ENCODE results near the gene AUTS2. TPM values are rescaled to one million over a fixed set of nuclear protein-coding genes. Genes with fewer than 3 reads are reported as not detected.

The AUTS2 gene
- total RNA-seq, 3 donors from 2014 or later = 31.2 to 67.6 (median 36.5) TPM

GRCh38 chr7:70635633-70636032 is 1037.4 kb downstream of the AUTS2 start:
- ATAC-seq = no peak
- H3K36me3 ChIP-seq (ENCODE audit: low read depth) = no peaks in the 10 kb centered on the region
- H3K9me3 ChIP-seq = no peaks in the 10 kb centered on the region
- intact Hi-C loops (cut with DNase I, micrococcal nuclease) = no loop called here
- TF ChIP-seq CTCF (IDR thresholded peaks at IDR 0.05) = no peak
- no peak for DNase-seq
- no peak overlapping the region for H3K4me3 ChIP-seq
- peaks cover 2% of the 10 kb centered on the region for H3K4me1 ChIP-seq (ENCODE audit: low read depth)

GRCh38 chr7:70636169-70636568 is 1037.9 kb downstream of the AUTS2 start:
- Histone ChIP-seq H3K9me3 (no peaks in the 10 kb centered on the region), H3K4me3 (no peak overlapping the region), H3K36me3 (ENCODE audit: low read depth) (no peaks in the 10 kb centered on the region), H3K4me1 (ENCODE audit: low read depth) (peaks cover 2% of the 10 kb centered on the region)
- intact Hi-C loops (cut with DNase I, micrococcal nuclease) = no loop called here
- TF ChIP-seq CTCF (IDR thresholded peaks at IDR 0.05) = no peak
- ATAC-seq = no peak
- DNase-seq = no peak

- Histone ChIP-seq H3K4me3 (no peak overlapping the region), H3K4me1 (ENCODE audit: low read depth) (peaks cover 2% of the 10 kb centered on the region), H3K36me3 (ENCODE audit: low read depth) (no peaks in the 10 kb centered on the region), H3K9me3 (no peaks in the 10 kb centered on the region)
- intact Hi-C loops (cut with DNase I, micrococcal nuclease) = no loop called here
- ATAC-seq (no peak), DNase-seq (no peak)
- no peak for TF ChIP-seq CTCF (IDR thresholded peaks at IDR 0.05)
Measured at GRCh38 chr7:70637726-70638125, 1039.5 kb downstream of the AUTS2 start.

- no peaks in the 10 kb centered on the region for H3K9me3 ChIP-seq
Measured at GRCh38 chr7:70638158-70639107, 1040.2 kb downstream of the AUTS2 start.

GRCh38 chr7:70640266-70640833 is 1042.1 kb downstream of the AUTS2 start:
- Histone ChIP-seq H3K4me3 (no peak overlapping the region), H3K4me1 (ENCODE audit: low read depth) (peaks cover 2% of the 10 kb centered on the region), H3K36me3 (ENCODE audit: low read depth) (no peaks in the 10 kb centered on the region), H3K9me3 (no peaks in the 10 kb centered on the region)
- no peak for DNase-seq
- intact Hi-C loops (cut with DNase I, micrococcal nuclease) = no loop called here
- ATAC-seq = no peak
- no peak for TF ChIP-seq CTCF (IDR thresholded peaks at IDR 0.05)

More at GRCh38 chr7:70638158-70639107, 1040.2 kb downstream of the AUTS2 start:
- DNase-seq (no peak), ATAC-seq (peak; percentile 65)
- H3K4me3 ChIP-seq = no peak overlapping the region
- no peak for TF ChIP-seq CTCF (IDR thresholded peaks at IDR 0.05)
- no peaks in the 10 kb centered on the region for H3K36me3 ChIP-seq (ENCODE audit: low read depth)
- H3K4me1 ChIP-seq (ENCODE audit: low read depth) = peaks cover 2% of the 10 kb centered on the region
- intact Hi-C loops (cut with DNase I, micrococcal nuclease) = no loop called here
